HL-60 (cell line): ENCODE data around the gene ATP5PO.

Experiments used
- DNase-seq, 2 experiments: peaks; one replicate each; pipeline ENCODE4 v3.0.0-alpha.2; 2010 to 2020; ENCODE audit warnings: low read depth in 1 of 2, low spot score in 1 of 2
- H3K27ac ChIP-seq: fragments of 250-450 bp; sonication (Bioruptor Pico); replicated peaks from 2 replicates; pipeline ENCODE4 v1.5.1; 2020; ENCODE audit warnings: mild to moderate bottlenecking, moderate library complexity
- H3K27me3 ChIP-seq: fragments of 250-450 bp; sonication (Bioruptor Pico); 2 replicates; pipeline ENCODE4 v1.5.1; 2021; ENCODE audit warnings: mild to moderate bottlenecking, moderate library complexity; ENCODE audit not compliant: insufficient read depth, poor library complexity, severe bottlenecking
- H3K4me3 ChIP-seq: replicated peaks from 2 replicates; pipeline ENCODE4 v1.5.1; 2011; ENCODE audit warnings: mild to moderate bottlenecking, control low read depth, low read length; ENCODE audit not compliant: insufficient read depth
- GABPA ChIP-seq: IDR thresholded peaks from 2 replicates; pipeline ENCODE4 v1.6.1; 2012; ENCODE audit warnings: low read depth
- POLR2AphosphoS5 ChIP-seq: IDR thresholded peaks from 2 replicates; pipeline ENCODE4 v1.6.1; 2012; ENCODE audit warnings: low read depth
- SPI1 ChIP-seq: IDR thresholded peaks from 2 replicates; pipeline ENCODE4 v1.6.1; 2012; ENCODE audit warnings: low read depth, mild to moderate bottlenecking, borderline replicate concordance
- long read RNA-seq: library from polyadenylated mRNA; unstranded; transcript quantifications from one replicate; pipeline ENCODE4 v2.0.0, GENCODE V29; 2020
- TF ChIP-seq, protein P1 (sequence below): IDR thresholded peaks from one replicate; pipeline ENCODE4 v1.5.1; 2011; ENCODE audit warnings: low read length, control low read depth, inconsistent platforms; ENCODE audit not compliant: insufficient read depth
- TF ChIP-seq, protein P2 (sequence below): IDR thresholded peaks from 2 replicates; pipeline ENCODE4 v1.6.1; 2012; ENCODE audit warnings: low read depth; ENCODE audit not compliant: insufficient replicate concordance

Gene ATP5PO, protein sequence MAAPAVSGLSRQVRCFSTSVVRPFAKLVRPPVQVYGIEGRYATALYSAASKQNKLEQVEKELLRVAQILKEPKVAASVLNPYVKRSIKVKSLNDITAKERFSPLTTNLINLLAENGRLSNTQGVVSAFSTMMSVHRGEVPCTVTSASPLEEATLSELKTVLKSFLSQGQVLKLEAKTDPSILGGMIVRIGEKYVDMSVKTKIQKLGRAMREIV
- long read RNA-seq, transcript ATP5PO-201 (7 exons, 932 nt): major isoform, 125 of 139 reads
- long read RNA-seq, partial matches to known transcripts: 2 of 139 reads
- long read RNA-seq, other reads (novel, unspliced or antisense): 10 of 139 reads

DNA sequence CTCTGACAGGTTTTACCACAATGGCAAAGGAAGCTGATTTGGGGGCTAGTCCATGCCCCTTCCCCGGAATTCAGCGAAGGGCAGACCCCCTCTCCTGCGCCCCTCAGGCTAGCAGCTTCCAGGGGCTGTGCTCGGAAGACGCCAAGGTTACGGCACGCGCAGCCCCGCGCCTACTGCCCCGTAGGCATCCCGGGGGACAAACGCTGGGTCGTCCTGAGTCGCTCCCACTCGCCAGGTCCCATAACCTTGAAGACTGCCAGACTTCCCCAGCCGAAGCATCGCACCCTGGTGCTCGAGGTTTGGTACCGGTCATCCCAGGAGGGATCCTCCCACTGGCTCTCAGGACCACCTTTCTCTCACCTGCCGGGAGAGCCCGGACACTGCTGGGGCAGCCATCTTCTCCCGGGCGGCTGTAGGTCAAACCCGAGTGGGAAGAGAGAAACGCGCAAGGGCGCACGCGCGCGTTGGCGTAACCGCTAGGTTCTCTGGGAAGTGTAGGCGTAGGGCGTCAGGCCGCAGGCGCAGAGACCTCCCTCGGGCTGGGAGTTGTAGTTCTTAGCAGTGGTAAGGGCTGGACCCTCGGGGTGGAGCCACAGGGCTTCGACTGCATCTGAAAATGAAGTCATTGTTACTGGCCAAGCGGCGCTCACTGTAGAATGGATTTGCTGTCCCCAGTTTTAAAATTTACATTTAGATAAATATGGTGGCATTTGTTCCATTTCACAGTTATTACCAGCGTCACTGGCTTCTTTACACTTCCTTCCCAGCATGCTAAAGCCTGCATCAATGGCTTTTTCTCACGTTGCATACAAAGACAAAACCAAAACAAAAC lies at the start of gene ATP5PO:
Gene ATP5PO (minus strand): TSS at position 437 of the 832 bp plus-strand sequence. CDS start 41 bp downstream, at position 396.
- Histone ChIP-seq H3K4me3 (peak within 1 kb of the TSS; percentile 91), H3K27me3 (no peaks in the 10 kb centered on the region), H3K27ac (peak within 1 kb of the TSS; percentile 83)
- peak; percentile 94 to 98 for DNase-seq
- no peak for TF ChIP-seq SPI1
- TF ChIP-seq POLR2AphosphoS5: peak; percentile 95
- TF ChIP-seq, protein P1, sequence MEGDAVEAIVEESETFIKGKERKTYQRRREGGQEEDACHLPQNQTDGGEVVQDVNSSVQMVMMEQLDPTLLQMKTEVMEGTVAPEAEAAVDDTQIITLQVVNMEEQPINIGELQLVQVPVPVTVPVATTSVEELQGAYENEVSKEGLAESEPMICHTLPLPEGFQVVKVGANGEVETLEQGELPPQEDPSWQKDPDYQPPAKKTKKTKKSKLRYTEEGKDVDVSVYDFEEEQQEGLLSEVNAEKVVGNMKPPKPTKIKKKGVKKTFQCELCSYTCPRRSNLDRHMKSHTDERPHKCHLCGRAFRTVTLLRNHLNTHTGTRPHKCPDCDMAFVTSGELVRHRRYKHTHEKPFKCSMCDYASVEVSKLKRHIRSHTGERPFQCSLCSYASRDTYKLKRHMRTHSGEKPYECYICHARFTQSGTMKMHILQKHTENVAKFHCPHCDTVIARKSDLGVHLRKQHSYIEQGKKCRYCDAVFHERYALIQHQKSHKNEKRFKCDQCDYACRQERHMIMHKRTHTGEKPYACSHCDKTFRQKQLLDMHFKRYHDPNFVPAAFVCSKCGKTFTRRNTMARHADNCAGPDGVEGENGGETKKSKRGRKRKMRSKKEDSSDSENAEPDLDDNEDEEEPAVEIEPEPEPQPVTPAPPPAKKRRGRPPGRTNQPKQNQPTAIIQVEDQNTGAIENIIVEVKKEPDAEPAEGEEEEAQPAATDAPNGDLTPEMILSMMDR: no peak
- TF ChIP-seq GABPA: no peak
- TF ChIP-seq, protein P2, sequence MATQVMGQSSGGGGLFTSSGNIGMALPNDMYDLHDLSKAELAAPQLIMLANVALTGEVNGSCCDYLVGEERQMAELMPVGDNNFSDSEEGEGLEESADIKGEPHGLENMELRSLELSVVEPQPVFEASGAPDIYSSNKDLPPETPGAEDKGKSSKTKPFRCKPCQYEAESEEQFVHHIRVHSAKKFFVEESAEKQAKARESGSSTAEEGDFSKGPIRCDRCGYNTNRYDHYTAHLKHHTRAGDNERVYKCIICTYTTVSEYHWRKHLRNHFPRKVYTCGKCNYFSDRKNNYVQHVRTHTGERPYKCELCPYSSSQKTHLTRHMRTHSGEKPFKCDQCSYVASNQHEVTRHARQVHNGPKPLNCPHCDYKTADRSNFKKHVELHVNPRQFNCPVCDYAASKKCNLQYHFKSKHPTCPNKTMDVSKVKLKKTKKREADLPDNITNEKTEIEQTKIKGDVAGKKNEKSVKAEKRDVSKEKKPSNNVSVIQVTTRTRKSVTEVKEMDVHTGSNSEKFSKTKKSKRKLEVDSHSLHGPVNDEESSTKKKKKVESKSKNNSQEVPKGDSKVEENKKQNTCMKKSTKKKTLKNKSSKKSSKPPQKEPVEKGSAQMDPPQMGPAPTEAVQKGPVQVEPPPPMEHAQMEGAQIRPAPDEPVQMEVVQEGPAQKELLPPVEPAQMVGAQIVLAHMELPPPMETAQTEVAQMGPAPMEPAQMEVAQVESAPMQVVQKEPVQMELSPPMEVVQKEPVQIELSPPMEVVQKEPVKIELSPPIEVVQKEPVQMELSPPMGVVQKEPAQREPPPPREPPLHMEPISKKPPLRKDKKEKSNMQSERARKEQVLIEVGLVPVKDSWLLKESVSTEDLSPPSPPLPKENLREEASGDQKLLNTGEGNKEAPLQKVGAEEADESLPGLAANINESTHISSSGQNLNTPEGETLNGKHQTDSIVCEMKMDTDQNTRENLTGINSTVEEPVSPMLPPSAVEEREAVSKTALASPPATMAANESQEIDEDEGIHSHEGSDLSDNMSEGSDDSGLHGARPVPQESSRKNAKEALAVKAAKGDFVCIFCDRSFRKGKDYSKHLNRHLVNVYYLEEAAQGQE: peak; percentile 54

DNA sequence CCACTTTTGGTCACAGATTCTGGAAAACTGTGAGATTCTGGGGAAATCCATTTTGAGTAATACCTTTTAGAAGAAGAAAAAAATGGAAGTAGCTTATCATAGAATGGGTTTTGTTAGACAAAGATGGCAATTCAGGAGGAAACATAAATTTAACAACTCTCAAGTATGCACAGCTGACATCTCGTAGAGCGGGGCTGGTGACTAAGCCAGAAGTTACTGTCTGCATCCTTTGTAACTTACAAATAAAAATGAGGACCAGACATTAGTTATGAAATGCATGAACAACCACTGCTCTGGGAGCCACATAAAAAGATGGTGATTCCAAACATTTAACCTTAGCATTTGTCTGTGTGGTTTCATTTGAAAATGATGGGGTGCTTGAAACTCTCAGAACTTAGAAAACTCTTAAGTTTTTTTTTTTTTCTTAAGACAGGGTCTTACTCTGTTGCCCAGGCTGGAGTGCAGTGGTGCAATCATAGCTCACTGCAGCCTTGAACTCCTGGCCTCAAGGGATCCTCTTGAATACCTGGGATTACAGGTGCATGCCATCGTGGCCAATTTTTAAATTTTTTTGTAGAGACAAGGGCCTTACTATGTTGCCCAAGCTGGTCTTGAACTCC lies 49.2 kb upstream of the ATP5PO start:
- DNase-seq: no peak
- TF ChIP-seq, protein P1: no peak
- TF ChIP-seq SPI1 (no peak), POLR2AphosphoS5 (no peak), GABPA (no peak)
- TF ChIP-seq, protein P2: no peak
- Histone ChIP-seq H3K27ac (no peak overlapping the region), H3K27me3 (no peaks in the 10 kb centered on the region), H3K4me3 (no peak overlapping the region)

DNA sequence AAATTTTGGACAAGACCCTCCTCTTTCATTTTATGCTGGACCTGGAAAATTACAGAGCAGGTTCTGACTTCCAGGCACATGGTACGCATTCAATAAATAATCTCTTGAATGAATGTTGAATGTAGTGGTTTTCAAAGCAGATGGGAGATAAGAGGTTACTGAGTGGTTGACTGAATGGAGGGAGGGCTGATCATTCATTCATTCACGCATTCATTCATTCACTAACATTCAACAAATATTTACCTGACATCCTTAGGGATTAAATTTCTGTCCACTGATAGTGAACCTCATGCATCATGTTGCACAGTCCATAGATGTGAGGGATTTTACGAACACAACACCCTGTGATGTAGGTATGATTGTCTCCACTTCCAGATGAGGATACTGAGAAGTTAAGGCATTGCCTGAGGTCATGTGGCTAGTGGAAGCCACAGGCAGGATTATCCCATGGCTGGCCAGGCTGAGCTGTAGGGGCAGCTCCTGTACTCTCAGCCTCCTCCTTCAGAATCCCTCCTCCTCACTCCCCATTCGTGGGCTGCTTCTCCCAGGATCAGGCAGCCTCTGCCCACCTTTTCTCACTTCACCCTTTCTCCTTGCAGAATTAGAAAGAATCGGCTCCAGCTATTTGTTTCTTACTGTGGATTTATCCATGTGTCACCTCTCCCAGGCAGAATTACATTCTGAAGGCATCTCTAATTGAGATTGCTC lies 48.4 kb upstream of the ATP5PO start:
- TF ChIP-seq POLR2AphosphoS5: no peak
- TF ChIP-seq SPI1: no peak
- no peak for TF ChIP-seq GABPA
- TF ChIP-seq, protein P1: no peak
- TF ChIP-seq, protein P2: no peak
- Histone ChIP-seq H3K4me3 (no peak overlapping the region), H3K27me3 (no peaks in the 10 kb centered on the region), H3K27ac (no peak overlapping the region)
- no peak for DNase-seq
